Panc1 (cell line): Measurements from ENCODE around the gene RBM44. TPM values are rescaled to one million over a fixed set of nuclear protein-coding genes. Genes with fewer than 3 reads are reported as not detected.
"Not testable (repeated sequence)": the region's sequence is repeated elsewhere in the genome, so short reads cannot be mapped to it uniquely, and the experiment has no call there.

Experiments used
- ATAC-seq: fragments of 200-7000 bp; cut with Tn5 transposase; 2 replicates; pipeline ENCODE4 v1.9.1; 2020; ENCODE audit warnings: mild to moderate bottlenecking, moderate library complexity
- BruUV-seq: library from RNA; stranded (reverse); fragments of 400-500 nt; replicated peaks from 2 replicates; lab custom pipeline; 2021; lab: Mats Ljungman, UMichigan
- CTCF ChIA-PET: fragments of 300-600 bp; sonication (Branson Sonifier 250); formaldehyde crosslinking; loops from one replicate; lab custom pipeline; 2022; ENCODE audit warnings: antibody characterized with exemption; lab: Charles Lee
- POLR2A ChIA-PET: fragments of 300-600 bp; sonication (Branson Sonifier 250); formaldehyde crosslinking; loops from one replicate; lab custom pipeline; 2022; ENCODE audit warnings: antibody characterized with exemption; lab: Charles Lee
- DNase-seq: peaks from one replicate; pipeline ENCODE4 v3.0.0-alpha.2; 2010; ENCODE audit warnings: low read depth, low spot score
- H3K27ac ChIP-seq: 2 replicates; pipeline ENCODE4 v1.5.1; 2011; ENCODE audit warnings: mild to moderate bottlenecking, low read length, inconsistent platforms
- H3K27me3 ChIP-seq: fragments of 200-500 bp; sonication (Bioruptor generic); 2 replicates; pipeline ENCODE4 v1.6.0; 2014; ENCODE audit warnings: low read length, inconsistent platforms; ENCODE audit not compliant: control insufficient read depth, insufficient read depth
- H3K36me3 ChIP-seq: fragments of 200-500 bp; sonication (Bioruptor generic); 2 replicates; pipeline ENCODE4 v1.5.1; 2014; ENCODE audit warnings: inconsistent platforms, mild to moderate bottlenecking, low read length, moderate library complexity; ENCODE audit not compliant: control insufficient read depth, insufficient read depth
- H3K4me1 ChIP-seq: 2 replicates; pipeline ENCODE4 v1.5.1; 2011; ENCODE audit warnings: inconsistent platforms, mild to moderate bottlenecking, low read length, moderate library complexity; ENCODE audit not compliant: control insufficient read depth, insufficient read depth
- H3K4me3 ChIP-seq, 2 experiments: 2 replicates each; pipeline ENCODE4 v1.5.1; 2011 to 2012; ENCODE audit warnings: low read depth in 2 of 2, low read length in 2 of 2, mild to moderate bottlenecking in 2 of 2, inconsistent platforms in 1 of 2, moderate library complexity in 1 of 2
- H3K9me3 ChIP-seq: fragments of 200-500 bp; sonication (Bioruptor generic); 2 replicates; pipeline ENCODE4 v1.5.1; 2014; ENCODE audit warnings: low read depth, mild to moderate bottlenecking, inconsistent platforms, low read length, moderate library complexity; ENCODE audit not compliant: control insufficient read depth, insufficient read depth
- CTCF ChIP-seq: fragments of 450-650 bp; IDR thresholded peaks from 2 replicates; pipeline ENCODE4 v1.5.1; 2017; ENCODE audit warnings: mild to moderate bottlenecking
- POLR2AphosphoS5 ChIP-seq: IDR thresholded peaks from 2 replicates; pipeline ENCODE4 v1.6.1; 2012; ENCODE audit warnings: mild to moderate bottlenecking, low read depth, low read length, moderate library complexity
- SIN3A ChIP-seq: IDR thresholded peaks from 2 replicates; pipeline ENCODE4 v1.6.1; 2012; ENCODE audit warnings: low read depth, mild to moderate bottlenecking, low read length, moderate library complexity, borderline replicate concordance; ENCODE audit not compliant: insufficient read depth
- TCF7L2 ChIP-seq: IDR thresholded peaks from 2 replicates; pipeline ENCODE4 v1.6.1; 2011; ENCODE audit warnings: mild to moderate bottlenecking, low read depth, low read length, inconsistent platforms
- in situ Hi-C: cut with HindIII; loops from 2 replicates; pipeline ENCODE4 v1.10.0; 2016; ENCODE audit warnings: low sequenced_read_pairs, low pct_unique_long_range_greater_than_20kb
- intact Hi-C: fragments of 100-400 bp; cut with micrococcal nuclease; formaldehyde crosslinking; loops from one replicate; pipeline ENCODE4 v1.10.0; 2022; ENCODE audit not compliant: unreplicated experiment
- total RNA-seq: library from RNA; stranded (reverse); gene quantifications from one replicate; pipeline ENCODE4 v1.2.1, GENCODE V29; 2021; ENCODE audit not compliant: unreplicated experiment
- TF ChIP-seq, protein P1 (sequence below), 2 experiments: IDR thresholded peaks; 2 replicates each; pipeline ENCODE4 v1.6.1; 2011 to 2012; ENCODE audit warnings: low read depth in 2 of 2, control low read depth in 1 of 2, low read length in 1 of 2, mild to moderate bottlenecking in 1 of 2, moderate library complexity in 1 of 2; ENCODE audit not compliant: insufficient read depth in 1 of 2

Gene RBM44
- total RNA-seq, 1 experiment from 2014 or later = 0.90 TPM

GRCh38 chr2:237835372-237835771 is 36.8 kb downstream of the RBM44 start:
- DNase-seq (no peak), ATAC-seq (no peak)
- in situ Hi-C loops = no loop called here
- no peaks in the 10 kb centered on the region for H3K27me3 ChIP-seq
- POLR2A ChIA-PET = no interaction called here
- H3K36me3 ChIP-seq = no peaks in the 10 kb centered on the region
- H3K4me1 ChIP-seq = no peaks in the 10 kb centered on the region
- TF ChIP-seq TCF7L2 (no peak), POLR2AphosphoS5 (no peak), SIN3A (no peak), CTCF (no peak)
- TF ChIP-seq, protein P1, sequence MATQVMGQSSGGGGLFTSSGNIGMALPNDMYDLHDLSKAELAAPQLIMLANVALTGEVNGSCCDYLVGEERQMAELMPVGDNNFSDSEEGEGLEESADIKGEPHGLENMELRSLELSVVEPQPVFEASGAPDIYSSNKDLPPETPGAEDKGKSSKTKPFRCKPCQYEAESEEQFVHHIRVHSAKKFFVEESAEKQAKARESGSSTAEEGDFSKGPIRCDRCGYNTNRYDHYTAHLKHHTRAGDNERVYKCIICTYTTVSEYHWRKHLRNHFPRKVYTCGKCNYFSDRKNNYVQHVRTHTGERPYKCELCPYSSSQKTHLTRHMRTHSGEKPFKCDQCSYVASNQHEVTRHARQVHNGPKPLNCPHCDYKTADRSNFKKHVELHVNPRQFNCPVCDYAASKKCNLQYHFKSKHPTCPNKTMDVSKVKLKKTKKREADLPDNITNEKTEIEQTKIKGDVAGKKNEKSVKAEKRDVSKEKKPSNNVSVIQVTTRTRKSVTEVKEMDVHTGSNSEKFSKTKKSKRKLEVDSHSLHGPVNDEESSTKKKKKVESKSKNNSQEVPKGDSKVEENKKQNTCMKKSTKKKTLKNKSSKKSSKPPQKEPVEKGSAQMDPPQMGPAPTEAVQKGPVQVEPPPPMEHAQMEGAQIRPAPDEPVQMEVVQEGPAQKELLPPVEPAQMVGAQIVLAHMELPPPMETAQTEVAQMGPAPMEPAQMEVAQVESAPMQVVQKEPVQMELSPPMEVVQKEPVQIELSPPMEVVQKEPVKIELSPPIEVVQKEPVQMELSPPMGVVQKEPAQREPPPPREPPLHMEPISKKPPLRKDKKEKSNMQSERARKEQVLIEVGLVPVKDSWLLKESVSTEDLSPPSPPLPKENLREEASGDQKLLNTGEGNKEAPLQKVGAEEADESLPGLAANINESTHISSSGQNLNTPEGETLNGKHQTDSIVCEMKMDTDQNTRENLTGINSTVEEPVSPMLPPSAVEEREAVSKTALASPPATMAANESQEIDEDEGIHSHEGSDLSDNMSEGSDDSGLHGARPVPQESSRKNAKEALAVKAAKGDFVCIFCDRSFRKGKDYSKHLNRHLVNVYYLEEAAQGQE (IDR thresholded peaks at IDR 0.05; ENCODE audit: insufficient read depth in 1 of 2, low read depth in 2 of 2, low read length in 1 of 2) = no peak
- H3K27ac ChIP-seq = no peak overlapping the region
- no TSS peak for BruUV-seq
- CTCF ChIA-PET = no interaction called here
- intact Hi-C loops = no loop called here
- no peak overlapping the region for H3K4me3 ChIP-seq
- no peaks in the 10 kb centered on the region for H3K9me3 ChIP-seq

- CTCF ChIA-PET = no interaction called here
- DNase-seq (no peak), ATAC-seq (no peak)
- in situ Hi-C loops = no loop called here
- no peak overlapping the region for H3K4me3 ChIP-seq
- TF ChIP-seq TCF7L2 (no peak), SIN3A (no peak), POLR2AphosphoS5 (no peak), CTCF (no peak)
- TF ChIP-seq, protein P1 (IDR thresholded peaks at IDR 0.05; ENCODE audit: insufficient read depth in 1 of 2, low read depth in 2 of 2, low read length in 1 of 2) = no peak
- BruUV-seq = no TSS peak
- H3K36me3 ChIP-seq = no peaks in the 10 kb centered on the region
- no peaks in the 10 kb centered on the region for H3K27me3 ChIP-seq
- intact Hi-C loops = no loop called here
- POLR2A ChIA-PET = no interaction called here
- no peaks in the 10 kb centered on the region for H3K9me3 ChIP-seq
- H3K4me1 ChIP-seq = no peaks in the 10 kb centered on the region
- H3K27ac ChIP-seq = no peak overlapping the region
Observed at GRCh38 chr2:237841051-237841450, 42.5 kb downstream of the RBM44 start.

DNA sequence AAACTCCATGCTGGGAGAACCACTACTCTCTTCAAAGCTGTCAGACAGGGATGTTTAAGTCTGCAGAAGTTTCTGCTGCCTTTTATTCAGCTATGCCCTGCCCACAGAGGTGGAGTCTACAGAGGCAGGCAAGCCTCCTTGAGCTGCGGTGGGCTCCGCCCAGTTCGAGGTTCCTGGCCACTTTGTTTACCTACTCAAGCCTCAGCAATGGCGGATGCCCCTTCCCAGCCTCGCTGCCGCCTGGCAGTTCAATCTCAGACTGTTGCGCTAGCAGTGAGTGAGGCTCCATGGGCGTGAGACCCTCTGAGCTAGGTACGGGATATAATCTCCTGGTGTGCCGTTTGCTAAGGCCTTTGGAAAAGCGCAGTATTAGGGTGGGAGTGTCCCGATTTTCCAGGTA is 50.4 kb downstream of the RBM44 start:
- CTCF ChIA-PET, DNase-seq, BruUV-seq: not testable (repeated sequence)

More for the DNA sequence above, 50.4 kb downstream of the RBM44 start:
- H3K9me3 ChIP-seq, ATAC-seq, H3K4me3 ChIP-seq, H3K27me3 ChIP-seq, H3K27ac ChIP-seq, in situ Hi-C loops, intact Hi-C loops, POLR2A ChIA-PET, H3K4me1 ChIP-seq, H3K36me3 ChIP-seq: not testable (repeated sequence)
